H1 (cell line): ENCODE results near the gene CENPA. TPM values are rescaled to one million over a fixed set of nuclear protein-coding genes. Genes with fewer than 3 reads are reported as not detected.

Experiments used
- CTCF ChIA-PET: fragments of 300-600 bp; sonication (Branson Sonifier 250); formaldehyde crosslinking; loops from one replicate; lab custom pipeline; 2021; ENCODE audit not compliant: partially characterized antibody; lab: Charles Lee
- POLR2A ChIA-PET: fragments of 300-600 bp; sonication (Branson Sonifier 250); formaldehyde crosslinking; loops from one replicate; lab custom pipeline; 2021; ENCODE audit warnings: inconsistent platforms; ENCODE audit not compliant: partially characterized antibody; lab: Charles Lee
- DNase-seq, 2 experiments: peaks; one replicate each; pipeline versions ENCODE4 v3.0.0 to v3.0.0-alpha.2; 2010 to 2022; ENCODE audit warnings: low spot score in 2 of 2, low read depth in 1 of 2, mixed read lengths in 1 of 2
- FAIRE-seq: peaks from 2 replicates; lab custom pipeline; 2011; peaks lifted over from hg19 to GRCh38; lab: Jason Lieb, UNC
- H2AFZ ChIP-seq: 2 replicates; pipeline ENCODE4 v1.8.1; 2012; ENCODE audit warnings: low read length, inconsistent platforms
- H2AK5ac ChIP-seq: 2 replicates; pipeline ENCODE4 v1.6.1; 2013; ENCODE audit warnings: low read depth, low read length
- H2BK120ac ChIP-seq: replicated peaks from 2 replicates; pipeline ENCODE3; 2013; ENCODE audit warnings: low read depth, low read length, inconsistent platforms
- H2BK12ac ChIP-seq: 2 replicates; pipeline ENCODE4 v1.6.1; 2013; ENCODE audit warnings: low read depth, low read length
- H2BK15ac ChIP-seq: 2 replicates; pipeline ENCODE4 v1.6.1; 2013; ENCODE audit warnings: low read length
- H2BK20ac ChIP-seq: 2 replicates; pipeline ENCODE4 v1.6.1; 2013; ENCODE audit warnings: low read length
- H2BK5ac ChIP-seq: 2 replicates; pipeline ENCODE4 v1.6.1; 2013; ENCODE audit warnings: low read depth, low read length
- H3K14ac ChIP-seq: 2 replicates; pipeline ENCODE4 v1.6.1; 2013; ENCODE audit warnings: inconsistent platforms; ENCODE audit not compliant: insufficient read length
- H3K18ac ChIP-seq: 2 replicates; pipeline ENCODE4 v1.6.1; 2013; ENCODE audit warnings: low read length; ENCODE audit errors: extremely low read depth
- H3K23ac ChIP-seq: 2 replicates; pipeline ENCODE4 v1.6.1; 2013; ENCODE audit warnings: inconsistent platforms; ENCODE audit not compliant: insufficient read length
- H3K23me2 ChIP-seq: 2 replicates; pipeline ENCODE4 v1.6.1; 2013; ENCODE audit warnings: low read depth, low read length
- H3K27ac ChIP-seq: 2 replicates; pipeline ENCODE4 v1.6.1; 2011; ENCODE audit warnings: low read depth, low read length, inconsistent platforms
- H3K27me3 ChIP-seq, 4 experiments: replicated peaks in 1 of 4; 1 replicate in 1 of 4; 2 replicates in 3 of 4; pipeline versions ENCODE4 v1.6.1 to v1.8.1; 2011 to 2013; ENCODE audit warnings: low read length in 3 of 4, mild to moderate bottlenecking in 3 of 4, inconsistent platforms in 2 of 4, mixed read lengths in 2 of 4, moderate library complexity in 1 of 4; ENCODE audit not compliant: control insufficient read depth in 3 of 4, insufficient read depth in 3 of 4; ENCODE audit errors: extremely low read depth in 1 of 4
- H3K36me3 ChIP-seq, 4 experiments: 2 replicates each; pipeline versions ENCODE4 v1.6.1 to v1.8.1; 2011 to 2013; ENCODE audit warnings: mild to moderate bottlenecking in 4 of 4, low read length in 3 of 4, moderate library complexity in 2 of 4, control low read depth in 1 of 4, inconsistent platforms in 1 of 4; ENCODE audit not compliant: insufficient read depth in 4 of 4, control insufficient read depth in 2 of 4
- H3K4ac ChIP-seq: replicated peaks from 2 replicates; pipeline ENCODE3; 2013; ENCODE audit warnings: low read length, low read depth, mixed read lengths, inconsistent platforms; ENCODE audit not compliant: insufficient read length
- H3K4me1 ChIP-seq, 4 experiments: replicated peaks in 1 of 4; 1 replicate in 1 of 4; 2 replicates in 3 of 4; pipeline versions ENCODE4 v1.6.1 to v1.8.1; 2011 to 2013; ENCODE audit warnings: low read length in 3 of 4, inconsistent platforms in 2 of 4, mixed read lengths in 1 of 4; ENCODE audit not compliant: insufficient read depth in 4 of 4, control insufficient read depth in 3 of 4
- H3K4me2 ChIP-seq, 2 experiments: 2 replicates each; pipeline versions ENCODE4 v1.6.1 to v1.8.1; 2011 to 2013; ENCODE audit warnings: low read depth in 2 of 2, low read length in 2 of 2, control low read depth in 1 of 2, inconsistent platforms in 1 of 2, mild to moderate bottlenecking in 1 of 2; ENCODE audit not compliant: insufficient read depth in 1 of 2
- H3K4me3 ChIP-seq, 4 experiments: fragments of 200-600, 300-600 bp in 1 of 4; sonication (generic), shearing (Covaris generic), sonication (Bioruptor Twin) in 1 of 4; 2 replicates each; pipeline versions ENCODE4 v1.5.1 to v1.8.1; 2011 to 2016; ENCODE audit warnings: low read length in 4 of 4, low read depth in 3 of 4, control low read depth in 2 of 4, inconsistent platforms in 2 of 4, mild to moderate bottlenecking in 2 of 4, mixed read lengths in 1 of 4, moderate library complexity in 1 of 4; ENCODE audit not compliant: insufficient read depth in 2 of 4; ENCODE audit errors: extremely low read depth in 1 of 4
- H3K56ac ChIP-seq: replicated peaks from 2 replicates; pipeline ENCODE3; 2013; ENCODE audit warnings: low read depth, mild to moderate bottlenecking, mixed read lengths, low read length, inconsistent platforms; ENCODE audit not compliant: insufficient read length
- H3K79me1 ChIP-seq: 2 replicates; pipeline ENCODE4 v1.6.1; 2013; ENCODE audit warnings: low read depth, low read length, control low read depth
- H3K79me2 ChIP-seq, 2 experiments: 2 replicates each; pipeline versions ENCODE4 v1.6.1 to v1.8.1; 2012 to 2013; ENCODE audit warnings: low read length in 2 of 2, mild to moderate bottlenecking in 2 of 2, inconsistent platforms in 1 of 2; ENCODE audit not compliant: insufficient read depth in 2 of 2, control insufficient read depth in 1 of 2
- H3K9ac ChIP-seq, 4 experiments: replicated peaks in 1 of 4; 1 replicate in 1 of 4; 2 replicates in 3 of 4; pipeline versions ENCODE4 v1.6.1 to v1.8.1; 2011 to 2013; ENCODE audit warnings: low read depth in 3 of 4, low read length in 3 of 4, control low read depth in 2 of 4, mild to moderate bottlenecking in 2 of 4, moderate library complexity in 2 of 4, inconsistent platforms in 1 of 4; ENCODE audit errors: extremely low read depth in 1 of 4
- H3K9me3 ChIP-seq, 2 experiments: 2 replicates each; pipeline versions ENCODE4 v1.6.1 to v1.8.1; 2012 to 2013; ENCODE audit warnings: mild to moderate bottlenecking in 2 of 2, moderate library complexity in 2 of 2, control low read depth in 1 of 2, inconsistent platforms in 1 of 2, low read depth in 1 of 2, low read length in 1 of 2, mixed read lengths in 1 of 2; ENCODE audit not compliant: insufficient read depth in 2 of 2
- H4K20me1 ChIP-seq, 2 experiments: replicated peaks in 1 of 2; 2 replicates each; pipeline versions ENCODE3 to v1.8.1; 2011 to 2013; ENCODE audit warnings: inconsistent platforms in 2 of 2, low read length in 2 of 2, mild to moderate bottlenecking in 1 of 2; ENCODE audit not compliant: insufficient read depth in 2 of 2, control insufficient read depth in 1 of 2
- H4K5ac ChIP-seq: 2 replicates; pipeline ENCODE4 v1.6.1; 2013; ENCODE audit warnings: low read length, low read depth, mixed read lengths, inconsistent platforms; ENCODE audit not compliant: insufficient read length
- H4K8ac ChIP-seq: 2 replicates; pipeline ENCODE4 v1.8.0; 2013; ENCODE audit warnings: mild to moderate bottlenecking, moderate library complexity, low read length, inconsistent platforms; ENCODE audit not compliant: insufficient read depth; ENCODE audit errors: extremely low read depth
- H4K91ac ChIP-seq: replicated peaks from 2 replicates; pipeline ENCODE3; 2013; ENCODE audit warnings: low read length, mixed read lengths, inconsistent platforms; ENCODE audit not compliant: insufficient read length
- ASH2L ChIP-seq: fragments of 200-600, 300-600 bp; sonication (generic); IDR thresholded peaks from one replicate; pipeline ENCODE4 v1.7.1; 2017; ENCODE audit warnings: low read length
- BACH1 ChIP-seq: IDR thresholded peaks from 2 replicates; pipeline ENCODE4 v1.6.1; 2012; ENCODE audit warnings: low read length, improper control_type of control experiment
- BRCA1 ChIP-seq: IDR thresholded peaks from 2 replicates; pipeline ENCODE4 v1.6.1; 2012; ENCODE audit warnings: low read depth, low read length, improper control_type of control experiment
- CREB1 ChIP-seq: IDR thresholded peaks from 2 replicates; pipeline ENCODE4 v1.6.1; 2012; ENCODE audit warnings: inconsistent platforms
- CTCF ChIP-seq, 3 experiments: IDR thresholded peaks; 1 replicate in 2 of 3; 2 replicates in 1 of 3; pipeline versions ENCODE4 v1.5.1 to v1.6.1; 2011; ENCODE audit warnings: low read length in 3 of 3, mild to moderate bottlenecking in 3 of 3, inconsistent platforms in 2 of 3, low read depth in 1 of 3, moderate library complexity in 1 of 3; ENCODE audit not compliant: insufficient read depth in 1 of 3; ENCODE audit errors: control extremely low read depth in 1 of 3
- EZH2 ChIP-seq: fragments of 200-600 bp; sonication (generic); IDR thresholded peaks from 2 replicates; pipeline ENCODE4 v1.7.1; 2012; ENCODE audit warnings: low read depth, mild to moderate bottlenecking, moderate library complexity, low read length, inconsistent platforms; ENCODE audit not compliant: severe bottlenecking
- MAX ChIP-seq: IDR thresholded peaks from 2 replicates; pipeline ENCODE4 v1.6.1; 2012; ENCODE audit warnings: inconsistent platforms
- NRF1 ChIP-seq: IDR thresholded peaks from 2 replicates; pipeline ENCODE4 v1.6.1; 2011; ENCODE audit warnings: mild to moderate bottlenecking, low read depth, low read length, improper control_type of control experiment
- POLR2A ChIP-seq, 2 experiments: IDR thresholded peaks; 1 replicate in 1 of 2; 2 replicates in 1 of 2; pipeline ENCODE4 v1.6.1; 2011; ENCODE audit warnings: low read depth in 2 of 2, low read length in 2 of 2, mild to moderate bottlenecking in 2 of 2; ENCODE audit errors: control extremely low read depth in 1 of 2
- RBBP5 ChIP-seq: IDR thresholded peaks from 2 replicates; pipeline ENCODE4 v1.7.1; 2012; ENCODE audit warnings: low read depth, mild to moderate bottlenecking, inconsistent platforms, low read length, moderate library complexity, borderline replicate concordance
- SIRT6 ChIP-seq: IDR thresholded peaks from one replicate; pipeline ENCODE4 v1.7.1; 2012; ENCODE audit warnings: low read length, inconsistent platforms
- SP2 ChIP-seq: IDR thresholded peaks from 2 replicates; pipeline ENCODE4 v1.6.1; 2012; ENCODE audit warnings: mild to moderate bottlenecking, low read length, inconsistent platforms
- SP4 ChIP-seq: IDR thresholded peaks from 2 replicates; pipeline ENCODE4 v1.6.1; 2012; ENCODE audit warnings: low read length, inconsistent platforms
- WGBS, 2 experiments: shearing (Covaris generic) in 1 of 2; methylation state at CpG; one replicate each; pipeline versions ENCODE4 v1.1.6 to v1.1.7; 2013 to 2015; ENCODE audit warnings: low lambda C conversion rate in 2 of 2, mixed read lengths in 2 of 2, inconsistent platforms in 1 of 2, low coverage in 1 of 2, missing lambda C conversion rate in 1 of 2; ENCODE audit not compliant: insufficient replicate concordance in 2 of 2, insufficient coverage in 1 of 2, insufficient read length in 1 of 2; ENCODE audit errors: extremely low coverage in 1 of 2, missing lambda C conversion rate in 1 of 2; 5-methylcytosine and 5-hydroxymethylcytosine counted together
- polyA plus RNA-seq, 7 experiments: library from polyadenylated mRNA; depleted of rRNA in 3 of 7; stranded (reverse) in 5 of 7; unstranded in 2 of 7; fragments of >200 nt in 5 of 7; fragments of 200-250 nt in 2 of 7; gene quantifications; 1 replicate in 5 of 7; 2 replicates in 1 of 7; 4 replicates in 1 of 7; pipeline versions ENCODE4 v1.2.1 to v1.2.3, GENCODE V29; 2011 to 2013; ENCODE audit warnings: missing spikeins in 2 of 7, mixed read lengths in 2 of 7
- total RNA-seq: library from RNA; stranded (reverse); fragmentation: NEBNext Ultra II Directional; extraction: Animal tissue kit (Norgen Biotek cat#: 25700); gene quantifications from 2 replicates; pipeline ENCODE4 v1.2.1, GENCODE V29; 2021

CENPA gene
- total and polyA plus RNA-seq, 2 of the 8 experiments (the other 6 are each of a cell fraction or from before 2014, with no cell fraction given) = 19.4 to 30.9 TPM

- Histone ChIP-seq H3K23me2 (no peaks in the 10 kb centered on the region), H3K36me3 (no peaks in the 10 kb centered on the region), H3K4me3 (no peak overlapping the region), H2BK15ac (no peak overlapping the region; the same call in 1 of the 2 replicates), H3K79me2 (no peaks in the 10 kb centered on the region), H3K4me2 (no peak overlapping the region; a peak in 1 of 4 replicates), H2BK120ac (no peak overlapping the region), H2BK20ac (no peak overlapping the region), H3K23ac (no peak overlapping the region), H3K27me3 (peaks cover 0 to 14% (median 10%) of the 10 kb centered on the region in 4 experiments; a peak in 6 of 7 replicates), H3K18ac (no peak overlapping the region), H3K9ac (no peak overlapping the region), H2BK12ac (no peak overlapping the region; the same call in 1 of the 2 replicates), H3K14ac (no peak overlapping the region), H3K56ac (no peak overlapping the region), H4K8ac (no peak overlapping the region), H3K9me3 (peaks cover 3% of the 10 kb centered on the region in 2 experiments; a peak in 2 of 4 replicates), H3K4ac (no peak overlapping the region), H2AK5ac (no peak overlapping the region), H3K27ac (no peak overlapping the region), H4K20me1 (no peaks in the 10 kb centered on the region), H3K79me1 (no peaks in the 10 kb centered on the region), H4K5ac (no peak overlapping the region), H2AFZ (no peak overlapping the region), H3K4me1 (peaks cover 11 to 22% (median 17%) of the 10 kb centered on the region in 4 experiments), H2BK5ac (no peak overlapping the region), H4K91ac (no peak overlapping the region)
- ChIA-PET POLR2A (interaction anchor here (1.3 kb wide), 1 partner anchor 31 kb away, joined by 5 read pairs; the partner anchor contains the start of gene CENPA), CTCF (interaction anchor here (0.7 to 3.0 kb wide), 3 partner anchors 16 to 177 kb away, joined by 4 to 9 read pairs (median 9); no protein-coding TSS in a partner anchor)
- no peak for FAIRE-seq
- 99% methylated on average over 4 of the region's 4 CpGs; no CpG with 5 or more reads in 1 of the 2 experiments for WGBS, 2 experiments
- DNase-seq = no peak
- TF ChIP-seq NRF1 = no peak
- TF ChIP-seq ASH2L = no peak
- no peak for TF ChIP-seq SP4
- TF ChIP-seq SIRT6 = no peak
- TF ChIP-seq POLR2A (IDR thresholded peaks at IDR 0.05; ENCODE audit: control extremely low read depth in 1 of 2, low read depth in 2 of 2, low read length in 2 of 2) = no peak
- no peak for TF ChIP-seq SP2
- TF ChIP-seq BACH1 = no peak
- TF ChIP-seq BRCA1 = no peak
- TF ChIP-seq CTCF (IDR thresholded peaks at IDR 0.05; ENCODE audit: control extremely low read depth in 1 of 3, insufficient read depth in 1 of 3, low read depth in 1 of 3, low read length in 3 of 3) = no peak
- no peak for TF ChIP-seq CREB1
- TF ChIP-seq RBBP5 = no peak
- TF ChIP-seq MAX = no peak
- TF ChIP-seq EZH2 = no peak
These were observed 31.3 kb upstream of the CENPA start for GRCh38 chr2:26754539-26754938.
